Nephron (organoid): Measurements from ENCODE around the gene TEX2.

Source experiments
- H3K27ac Mint-ChIP-seq, 3 experiments: 2 replicates each; pipeline ENCODE4 v1.8.0; 2020; ENCODE audit warnings: mixed read lengths in 3 of 3, mild to moderate bottlenecking in 2 of 3, moderate library complexity in 1 of 3
- H3K27me3 Mint-ChIP-seq: 2 replicates; pipeline ENCODE4 v1.8.0; 2021; ENCODE audit warnings: low read depth, mild to moderate bottlenecking, moderate library complexity, mixed read lengths
- H3K36me3 Mint-ChIP-seq: 2 replicates; pipeline ENCODE4 v1.8.0; 2020; ENCODE audit warnings: low read depth, mixed read lengths
- H3K4me1 Mint-ChIP-seq: 2 replicates; pipeline ENCODE4 v1.8.0; 2020; ENCODE audit warnings: mixed read lengths
- H3K4me3 Mint-ChIP-seq, 3 experiments: 2 replicates each; pipeline ENCODE4 v1.8.0; 2020; ENCODE audit warnings: mild to moderate bottlenecking in 3 of 3, mixed read lengths in 3 of 3, moderate library complexity in 2 of 3
- H3K9me3 Mint-ChIP-seq: 2 replicates; pipeline ENCODE4 v1.8.0; 2020; ENCODE audit warnings: mixed read lengths
- TF ChIP-seq, protein P1 (sequence below), 3 experiments: fragments of 200-600 bp; sonication (generic); IDR thresholded peaks; one replicate each; pipeline ENCODE4 v1.5.0; 2021; ENCODE audit warnings: antibody characterized with exemption in 3 of 3; ENCODE audit not compliant: unreplicated experiment in 3 of 3

Gene TEX2

DNA sequence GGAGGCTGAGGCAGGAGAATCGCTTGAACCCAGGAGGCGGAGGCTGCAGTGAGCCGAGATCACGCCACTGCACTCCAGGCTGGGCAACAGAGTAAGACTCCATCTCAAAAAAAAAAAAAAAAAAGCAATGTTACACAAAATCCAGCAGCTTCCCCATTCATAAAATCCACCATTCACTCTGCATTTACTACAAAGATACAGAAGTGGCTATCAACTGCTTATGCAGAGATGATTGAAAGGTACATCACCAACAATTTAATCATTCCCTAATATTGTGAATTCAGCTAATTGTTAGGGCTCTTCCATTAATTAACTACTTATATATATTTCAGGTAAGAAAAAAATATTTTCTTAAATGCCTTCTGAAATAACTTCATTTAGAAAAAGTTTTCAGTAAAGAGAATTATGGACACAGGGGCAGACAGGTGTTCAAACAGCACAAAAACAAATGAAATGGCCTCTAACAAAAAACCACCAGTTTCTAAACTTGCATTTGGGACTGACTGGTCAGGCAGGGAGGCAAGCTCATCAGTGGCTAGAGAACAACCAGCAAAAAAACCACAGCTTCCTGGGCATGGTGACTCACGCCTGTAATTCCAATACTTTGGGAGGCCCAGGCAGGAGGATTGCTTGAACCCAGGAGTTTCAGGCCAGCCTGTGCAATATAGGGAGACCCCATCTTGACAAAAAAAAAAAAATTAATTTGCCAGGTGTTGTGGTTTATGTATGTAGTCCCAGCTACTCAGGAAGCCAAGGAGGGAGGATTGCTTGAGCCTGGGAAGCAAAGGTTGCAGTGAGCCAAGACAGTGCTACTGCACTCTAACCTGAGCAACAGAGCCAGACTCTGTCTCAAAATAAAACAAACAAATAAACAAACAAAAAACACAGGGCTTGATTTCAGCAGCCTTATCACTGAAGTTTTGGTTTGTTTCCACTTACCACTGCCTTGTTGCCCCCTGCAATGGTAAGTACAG, 159.4 kb downstream of the TEX2 start:
- Mint-ChIP-seq H3K4me1 (peaks cover 11% of the 10 kb centered on the region), H3K36me3 (peaks cover 4% of the 10 kb centered on the region), H3K27ac (no peak overlapping the region), H3K27me3 (peaks cover 3% of the 10 kb centered on the region), H3K4me3 (no peak overlapping the region), H3K9me3 (no peaks in the 10 kb centered on the region)
- TF ChIP-seq, protein P1, sequence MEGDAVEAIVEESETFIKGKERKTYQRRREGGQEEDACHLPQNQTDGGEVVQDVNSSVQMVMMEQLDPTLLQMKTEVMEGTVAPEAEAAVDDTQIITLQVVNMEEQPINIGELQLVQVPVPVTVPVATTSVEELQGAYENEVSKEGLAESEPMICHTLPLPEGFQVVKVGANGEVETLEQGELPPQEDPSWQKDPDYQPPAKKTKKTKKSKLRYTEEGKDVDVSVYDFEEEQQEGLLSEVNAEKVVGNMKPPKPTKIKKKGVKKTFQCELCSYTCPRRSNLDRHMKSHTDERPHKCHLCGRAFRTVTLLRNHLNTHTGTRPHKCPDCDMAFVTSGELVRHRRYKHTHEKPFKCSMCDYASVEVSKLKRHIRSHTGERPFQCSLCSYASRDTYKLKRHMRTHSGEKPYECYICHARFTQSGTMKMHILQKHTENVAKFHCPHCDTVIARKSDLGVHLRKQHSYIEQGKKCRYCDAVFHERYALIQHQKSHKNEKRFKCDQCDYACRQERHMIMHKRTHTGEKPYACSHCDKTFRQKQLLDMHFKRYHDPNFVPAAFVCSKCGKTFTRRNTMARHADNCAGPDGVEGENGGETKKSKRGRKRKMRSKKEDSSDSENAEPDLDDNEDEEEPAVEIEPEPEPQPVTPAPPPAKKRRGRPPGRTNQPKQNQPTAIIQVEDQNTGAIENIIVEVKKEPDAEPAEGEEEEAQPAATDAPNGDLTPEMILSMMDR (IDR thresholded peaks at IDR 0.05; ENCODE audit: unreplicated experiment in 3 of 3) = no peak

DNA sequence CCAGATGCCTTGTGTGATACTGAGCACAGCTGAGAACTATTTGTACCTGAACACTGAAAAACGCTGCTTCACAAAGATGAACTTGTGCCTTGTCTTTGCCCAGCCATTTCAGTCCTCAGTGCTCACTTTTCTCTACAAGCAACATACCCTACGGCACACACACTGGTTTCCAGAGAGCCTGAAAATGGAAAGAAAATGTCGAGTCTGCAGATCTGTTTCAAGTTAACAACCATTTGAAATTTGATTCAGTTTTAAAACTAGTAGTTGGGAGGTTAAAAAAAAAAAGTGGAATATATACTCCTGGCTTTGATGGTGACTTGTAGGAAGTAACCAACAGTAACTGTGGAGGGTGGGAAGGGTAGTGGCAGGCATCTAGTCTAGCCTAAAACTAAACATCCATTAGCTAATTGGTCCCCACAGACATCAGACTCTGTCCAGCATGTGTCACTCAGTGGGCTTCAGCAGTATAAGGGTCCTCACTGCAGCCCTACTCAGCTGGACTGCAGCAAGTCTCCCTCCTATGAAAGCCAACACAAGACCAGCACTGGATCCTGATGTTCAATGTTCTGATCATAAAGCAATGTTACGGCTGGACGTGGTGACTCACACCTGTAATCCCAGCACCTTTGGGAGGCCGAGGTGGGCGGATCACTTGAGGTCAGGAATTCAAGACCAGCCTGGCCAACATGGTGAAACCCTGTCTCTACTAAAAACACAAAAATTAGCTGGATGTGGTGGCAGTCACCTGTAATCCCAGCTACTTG, 160.3 kb downstream of the TEX2 start:
- Mint-ChIP-seq H3K36me3 (peaks cover 4% of the 10 kb centered on the region), H3K4me3 (no peak overlapping the region), H3K27ac (peak overlapping the region in 1 of 3 experiments; percentile 34), H3K4me1 (peaks cover 11% of the 10 kb centered on the region), H3K27me3 (peaks cover 3% of the 10 kb centered on the region), H3K9me3 (no peaks in the 10 kb centered on the region)
- TF ChIP-seq, protein P1 (IDR thresholded peaks at IDR 0.05; ENCODE audit: unreplicated experiment in 3 of 3) = no peak

- peaks cover 24% of the 10 kb centered on the region for H3K36me3 Mint-ChIP-seq
- no peak overlapping the region for H3K4me3 Mint-ChIP-seq
- no peak overlapping the region for H3K27ac Mint-ChIP-seq
- TF ChIP-seq, protein P1 (IDR thresholded peaks at IDR 0.05; ENCODE audit: unreplicated experiment in 3 of 3) = no peak
- H3K9me3 Mint-ChIP-seq = no peaks in the 10 kb centered on the region
- H3K4me1 Mint-ChIP-seq = peaks cover 7% of the 10 kb centered on the region
- peaks cover 3% of the 10 kb centered on the region for H3K27me3 Mint-ChIP-seq
Observed at GRCh38 chr17:64099543-64099942, 163.5 kb downstream of the TEX2 start.
